Pancreas (tissue), 10 donors: ENCODE data around the gene SLC6A8. TPM values are rescaled to one million over a fixed set of nuclear protein-coding genes. Genes with fewer than 3 reads are reported as not detected.

Experiments
- ATAC-seq, 4 donors: fragments of 200-7000 bp; cut with Tn5 transposase; one replicate each; pipeline versions ENCODE4 v1.8.0 to v1.9.1; 2020; ENCODE audit warnings: mild to moderate bottlenecking in 4 of 4, moderate library complexity in 4 of 4
- DNase-seq, 6 donors: peaks; one replicate each; pipeline ENCODE4 v3.0.0-alpha.2; 2020
- FAIRE-seq: peaks from 2 replicates; lab custom pipeline; 2012; peaks lifted over from hg19 to GRCh38; lab: Jason Lieb, UNC
- H3K27ac ChIP-seq, 4 donors: fragments of 200-600 bp; sonication (generic); 1 replicate in 3 of 4; 2 replicates in 1 of 4; pipeline versions ENCODE4 v1.5.0 to v1.8.0; 2020
- H3K27me3 ChIP-seq, 4 donors: fragments of 200-600 bp; one replicate each; pipeline ENCODE4 v1.8.0; 2021
- H3K36me3 ChIP-seq, 3 donors: fragments of 200-600 bp; sonication (generic) in 1 of 3; one replicate each; pipeline versions ENCODE4 v1.5.0 to v1.8.0; 2020 to 2021
- H3K4me1 ChIP-seq, 3 donors: fragments of 200-600 bp; one replicate each; pipeline ENCODE4 v1.8.0; 2021
- H3K4me3 ChIP-seq, 4 donors: fragments of 200-600 bp; sonication (generic) in 2 of 4; one replicate each; pipeline versions ENCODE4 v1.5.0 to v1.8.0; 2020 to 2021
- H3K9me3 ChIP-seq, 4 donors: fragments of 200-600 bp; one replicate each; pipeline ENCODE4 v1.8.0; 2021
- WGBS, 2 donors: extraction: QIAGEN DNeasy Blood & Tissue Kit; methylation state at CpG; one replicate each; pipeline ENCODE4 v1.1.7; 2013; 5-methylcytosine and 5-hydroxymethylcytosine counted together
- intact Hi-C, 3 donors: fragments of 100-400 bp; cut with DNase I; formaldehyde crosslinking; loops; one replicate each; pipeline versions ENCODE4 v1.11.1 to v1.14.2; 2022
- polyA plus RNA-seq, 2 donors: library from polyadenylated mRNA; stranded (reverse); fragments of 200-250 nt; gene quantifications; one replicate each; pipeline ENCODE4 v1.2.3, GENCODE V29; 2013
- total RNA-seq, 6 donors: library from RNA; stranded (reverse); fragmentation: NEBNext Ultra II Directional in 4 of 6; extraction: Animal tissue kit (Norgen Biotek cat#: 25700) in 4 of 6; gene quantifications; one replicate each; pipeline versions ENCODE4 v1.2.1 to v1.2.4, GENCODE V29; 2021 to 2023
- TF ChIP-seq, protein P1 (sequence below), 4 donors: fragments of 200-600 bp; sonication (generic) in 3 of 4; IDR thresholded peaks; one replicate each; pipeline versions ENCODE4 v1.5.0 to v1.8.0; 2021; ENCODE audit warnings: antibody characterized with exemption in 4 of 4
- donor health status: healthy with polysubstance abuse.
- donor health status: DM: no; HTN: no; CAD: no; lungs with moderate emphysema.
- donor health status: DM: no; HTN: no; CAD: no.
- donor health status: control.
- donor health status: control.
- donor health status: Bipolar disorder and iron deficiency.
- donor health status: DM: yes; HTN: yes; CAD: no.
- donor health status: DM: no; HTN: no; CAD: no.
- donor health status: DM: no; HTN: no; CAD: no.
- donor health status: DM: yes; HTN: yes; CAD: no.

SLC6A8 gene
- total and polyA plus RNA-seq, 8 donors, result 8.4 to 15.8 (median 12.1) TPM

GRCh38 chrX:153649178-153649914 lies 38.4 kb upstream of the SLC6A8 start:
- 71 to 81% methylated on average over 26 of the region's 26 CpGs for WGBS, 2 donors
- no peaks in the 10 kb centered on the region for H3K36me3 ChIP-seq
- intact Hi-C loops, result loop anchor here in 1 of 3 donors (10.0 kb wide), 1 partner anchor 95 kb away; no protein-coding TSS in a partner anchor
- ATAC-seq (peak in 3 of 4 donors; percentile 76 to 82 (median 79)), FAIRE-seq (no peak), DNase-seq (peak; percentile 10 to 77 (median 39))
- H3K27me3 ChIP-seq, result peaks cover 0 to 16% (median 5%) of the 10 kb centered on the region in 4 donors
- TF ChIP-seq, protein P1, sequence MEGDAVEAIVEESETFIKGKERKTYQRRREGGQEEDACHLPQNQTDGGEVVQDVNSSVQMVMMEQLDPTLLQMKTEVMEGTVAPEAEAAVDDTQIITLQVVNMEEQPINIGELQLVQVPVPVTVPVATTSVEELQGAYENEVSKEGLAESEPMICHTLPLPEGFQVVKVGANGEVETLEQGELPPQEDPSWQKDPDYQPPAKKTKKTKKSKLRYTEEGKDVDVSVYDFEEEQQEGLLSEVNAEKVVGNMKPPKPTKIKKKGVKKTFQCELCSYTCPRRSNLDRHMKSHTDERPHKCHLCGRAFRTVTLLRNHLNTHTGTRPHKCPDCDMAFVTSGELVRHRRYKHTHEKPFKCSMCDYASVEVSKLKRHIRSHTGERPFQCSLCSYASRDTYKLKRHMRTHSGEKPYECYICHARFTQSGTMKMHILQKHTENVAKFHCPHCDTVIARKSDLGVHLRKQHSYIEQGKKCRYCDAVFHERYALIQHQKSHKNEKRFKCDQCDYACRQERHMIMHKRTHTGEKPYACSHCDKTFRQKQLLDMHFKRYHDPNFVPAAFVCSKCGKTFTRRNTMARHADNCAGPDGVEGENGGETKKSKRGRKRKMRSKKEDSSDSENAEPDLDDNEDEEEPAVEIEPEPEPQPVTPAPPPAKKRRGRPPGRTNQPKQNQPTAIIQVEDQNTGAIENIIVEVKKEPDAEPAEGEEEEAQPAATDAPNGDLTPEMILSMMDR (IDR thresholded peaks at IDR 0.05), result peak in 1 of 4 donors; percentile 9
- H3K4me1 ChIP-seq, result no peaks in the 10 kb centered on the region
- H3K9me3 ChIP-seq, result peaks cover 0 to 5% (median 0%) of the 10 kb centered on the region in 4 donors
- H3K27ac ChIP-seq, result no peak overlapping the region
- H3K4me3 ChIP-seq, result no peak overlapping the region

DNA sequence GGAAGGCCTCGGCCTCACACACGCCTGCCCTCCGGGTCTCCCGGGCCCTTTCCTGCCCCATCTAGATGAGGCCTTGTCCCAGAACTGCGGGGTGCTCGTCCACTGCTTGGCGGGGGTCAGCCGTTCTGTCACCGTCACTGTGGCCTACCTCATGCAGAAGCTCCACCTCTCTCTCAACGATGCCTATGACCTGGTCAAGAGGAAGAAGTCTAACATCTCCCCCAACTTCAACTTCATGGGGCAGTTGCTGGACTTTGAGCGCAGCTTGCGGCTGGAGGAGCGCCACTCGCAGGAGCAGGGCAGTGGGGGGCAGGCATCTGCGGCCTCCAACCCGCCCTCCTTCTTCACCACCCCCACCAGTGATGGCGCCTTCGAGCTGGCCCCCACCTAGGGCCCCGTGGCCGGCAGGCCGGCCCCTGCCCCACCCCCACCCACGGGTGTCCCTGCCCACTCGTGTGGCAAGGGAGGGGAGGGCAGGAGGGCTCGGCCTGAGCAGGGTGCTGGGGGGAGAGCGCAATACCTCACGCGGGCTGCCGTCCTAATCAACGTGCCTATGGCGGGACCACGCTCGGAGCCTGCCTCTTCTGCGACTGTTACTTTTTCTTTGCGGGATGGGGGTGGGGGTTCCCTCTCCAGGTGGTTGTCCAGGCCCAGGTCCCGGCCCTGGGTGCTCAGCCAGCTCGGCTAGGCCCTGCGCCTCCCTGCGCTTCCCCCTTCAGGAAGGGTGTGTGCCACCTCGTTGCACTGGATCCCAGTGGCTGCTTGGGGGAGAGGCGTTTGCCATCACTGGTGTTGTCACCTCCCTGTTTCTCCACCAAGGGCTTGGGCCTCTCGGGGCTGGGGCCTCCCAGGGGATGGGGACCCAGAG lies 37.6 kb upstream of the SLC6A8 start:
- ATAC-seq, result no peak
- H3K27me3 ChIP-seq, result peaks cover 0 to 9% (median 4%) of the 10 kb centered on the region in 4 donors
- no peaks in the 10 kb centered on the region for H3K36me3 ChIP-seq
- TF ChIP-seq, protein P1 (IDR thresholded peaks at IDR 0.05), result peak in 1 of 4 donors; percentile 5
- H3K4me3 ChIP-seq, result no peak overlapping the region
- DNase-seq, result peak in 4 of 6 donors; percentile 7 to 55 (median 38)
- 64 to 72% methylated on average over 36 to 41 of the region's 41 CpGs for WGBS, 2 donors
- no peak for FAIRE-seq
- no peaks in the 10 kb centered on the region for H3K4me1 ChIP-seq
- H3K27ac ChIP-seq, result no peak overlapping the region
- intact Hi-C loops, result loop anchor here in 1 of 3 donors (10.0 kb wide), 1 partner anchor 95 kb away; no protein-coding TSS in a partner anchor
- H3K9me3 ChIP-seq, result peaks cover 0 to 5% (median 0%) of the 10 kb centered on the region in 4 donors

- WGBS, 2 donors, result 90 to 92% methylated on average over 13 of the region's 13 CpGs
- no peaks in the 10 kb centered on the region for H3K36me3 ChIP-seq
- peak in 1 of 6 donors; percentile 28 for DNase-seq
- no peaks in the 10 kb centered on the region for H3K4me1 ChIP-seq
- intact Hi-C loops, result no loop called here
- FAIRE-seq, result no peak
- peaks cover 0 to 5% (median 0%) of the 10 kb centered on the region in 4 donors for H3K9me3 ChIP-seq
- ATAC-seq, result no peak
- peaks cover 0 to 8% (median 1%) of the 10 kb centered on the region in 4 donors for H3K27me3 ChIP-seq
- H3K27ac ChIP-seq, result no peak overlapping the region
- TF ChIP-seq, protein P1 (IDR thresholded peaks at IDR 0.05), result no peak
- no peak overlapping the region for H3K4me3 ChIP-seq
Measured at GRCh38 chrX:153650959-153651358, 36.8 kb upstream of the SLC6A8 start.

- no peaks in the 10 kb centered on the region for H3K36me3 ChIP-seq
- H3K9me3 ChIP-seq, result peaks cover 0 to 5% (median 0%) of the 10 kb centered on the region in 4 donors
- 72 to 79% methylated on average over 9 of the region's 9 CpGs for WGBS, 2 donors
- H3K4me3 ChIP-seq, result no peak overlapping the region
- DNase-seq (peak in 2 of 6 donors; percentile 8 to 42), ATAC-seq (peak in 1 of 4 donors; percentile 22), FAIRE-seq (no peak)
- intact Hi-C loops, result no loop called here
- no peaks in the 10 kb centered on the region for H3K4me1 ChIP-seq
- TF ChIP-seq, protein P1 (IDR thresholded peaks at IDR 0.05), result no peak
- no peak overlapping the region for H3K27ac ChIP-seq
- H3K27me3 ChIP-seq, result peaks cover 0 to 3% (median under 1%) of the 10 kb centered on the region in 4 donors
Measured at GRCh38 chrX:153651540-153652079, 36.1 kb upstream of the SLC6A8 start.
